Measurements from ENCODE around the gene MAP3K7CL. TPM values are rescaled to one million over a fixed set of nuclear protein-coding genes. Genes with fewer than 3 reads are reported as not detected.

Gene MAP3K7CL
- total RNA-seq, 1 donor from 2014 or later = not detected

GRCh38 chr21:29146726-29147125, 16.3 kb downstream of the MAP3K7CL start:
- TF ChIP-seq CTCF (conservative IDR thresholded peaks at IDR 0.05) = no peak
- no peaks in the 10 kb centered on the region for H3K36me3 Mint-ChIP-seq
- H3K4me1 Mint-ChIP-seq (ENCODE audit: unreplicated experiment) = no peaks in the 10 kb centered on the region
- H3K9me3 Mint-ChIP-seq = no peaks in the 10 kb centered on the region
- H3K27ac Mint-ChIP-seq = no peak overlapping the region
- no peak overlapping the region for H3K4me3 Mint-ChIP-seq
- no peak for DNase-seq (ENCODE audit: extremely low spot score, unreplicated experiment)
- no peaks in the 10 kb centered on the region for H3K27me3 Mint-ChIP-seq

GRCh38 chr21:29148530-29148929, 18.1 kb downstream of the MAP3K7CL start:
- Mint-ChIP-seq H3K4me3 (no peak overlapping the region), H3K27me3 (no peaks in the 10 kb centered on the region), H3K4me1 (ENCODE audit: unreplicated experiment) (no peaks in the 10 kb centered on the region), H3K27ac (no peak overlapping the region), H3K9me3 (no peaks in the 10 kb centered on the region), H3K36me3 (no peaks in the 10 kb centered on the region)
- TF ChIP-seq CTCF (conservative IDR thresholded peaks at IDR 0.05) = no peak
- DNase-seq (ENCODE audit: extremely low spot score, unreplicated experiment) = no peak

GRCh38 chr21:29149808-29150425, 19.5 kb downstream of the MAP3K7CL start:
- DNase-seq (ENCODE audit: extremely low spot score, unreplicated experiment) = no peak
- TF ChIP-seq CTCF (conservative IDR thresholded peaks at IDR 0.05) = no peak
- H3K27ac Mint-ChIP-seq = no peak overlapping the region

GRCh38 chr21:29151931-29152330, 21.5 kb downstream of the MAP3K7CL start:
- Mint-ChIP-seq H3K27me3 (peaks cover 3% of the 10 kb centered on the region), H3K9me3 (no peaks in the 10 kb centered on the region), H3K36me3 (no peaks in the 10 kb centered on the region), H3K27ac (no peak overlapping the region), H3K4me3 (no peak overlapping the region), H3K4me1 (ENCODE audit: unreplicated experiment) (no peaks in the 10 kb centered on the region)
- no peak for TF ChIP-seq CTCF (conservative IDR thresholded peaks at IDR 0.05)
- DNase-seq (ENCODE audit: extremely low spot score, unreplicated experiment) = no peak

More at GRCh38 chr21:29149808-29150425, 19.5 kb downstream of the MAP3K7CL start:
- no peaks in the 10 kb centered on the region for H3K36me3 Mint-ChIP-seq
- H3K27me3 Mint-ChIP-seq = no peaks in the 10 kb centered on the region
- no peak overlapping the region for H3K4me3 Mint-ChIP-seq
- no peaks in the 10 kb centered on the region for H3K9me3 Mint-ChIP-seq
- H3K4me1 Mint-ChIP-seq (ENCODE audit: unreplicated experiment) = no peaks in the 10 kb centered on the region

GRCh38 chr21:29152916-29153315, 22.5 kb downstream of the MAP3K7CL start:
- peaks cover 3% of the 10 kb centered on the region for H3K27me3 Mint-ChIP-seq
- no peak for DNase-seq (ENCODE audit: extremely low spot score, unreplicated experiment)
- no peaks in the 10 kb centered on the region for H3K9me3 Mint-ChIP-seq
- no peaks in the 10 kb centered on the region for H3K4me1 Mint-ChIP-seq (ENCODE audit: unreplicated experiment)
- no peak overlapping the region for H3K27ac Mint-ChIP-seq
- no peaks in the 10 kb centered on the region for H3K36me3 Mint-ChIP-seq
- TF ChIP-seq CTCF (conservative IDR thresholded peaks at IDR 0.05) = no peak
- H3K4me3 Mint-ChIP-seq = no peak overlapping the region

- Mint-ChIP-seq H3K4me1 (ENCODE audit: unreplicated experiment) (no peaks in the 10 kb centered on the region), H3K9me3 (no peaks in the 10 kb centered on the region), H3K27me3 (peaks cover 3% of the 10 kb centered on the region), H3K36me3 (no peaks in the 10 kb centered on the region), H3K27ac (no peak overlapping the region), H3K4me3 (no peak overlapping the region)
- DNase-seq (ENCODE audit: extremely low spot score, unreplicated experiment) = no peak
- TF ChIP-seq CTCF (conservative IDR thresholded peaks at IDR 0.05) = no peak
Measured at GRCh38 chr21:29154270-29154669, 23.8 kb downstream of the MAP3K7CL start.
